Common myeloid progenitor, CD34-positive (primary cell): ENCODE measurements around the gene CRYGN.

Experiments used
- CTCF ChIA-PET: fragments of 350-600 bp; sonication (Branson Sonifier 250); formaldehyde crosslinking; loops from one replicate; lab custom pipeline; 2021; ENCODE audit warnings: antibody characterized with exemption; lab: Charles Lee
- POLR2A ChIA-PET: fragments of 350-600 bp; sonication (Branson Sonifier 250); formaldehyde crosslinking; loops from one replicate; lab custom pipeline; 2021; ENCODE audit warnings: antibody characterized with exemption; lab: Charles Lee
- DNase-seq, 3 donors: peaks; one replicate each; pipeline versions ENCODE4 v3.0.0 to v3.0.0-alpha.2; 2013
- H3K27ac ChIP-seq, 2 experiments: 1 replicate in 1 of 2; 2 replicates in 1 of 2; pipeline ENCODE4 v1.7.0; 2013; ENCODE audit warnings: inconsistent platforms in 2 of 2, low read length in 2 of 2, mild to moderate bottlenecking in 2 of 2, low read depth in 1 of 2, moderate library complexity in 1 of 2; ENCODE audit not compliant: severe bottlenecking in 2 of 2, insufficient read depth in 1 of 2, poor library complexity in 1 of 2
- H3K27me3 ChIP-seq, 5 experiments: replicated peaks in 2 of 5; 1 replicate in 3 of 5; 2 replicates in 2 of 5; pipeline versions ENCODE4 v1.6.1 to v1.7.0; 2013; ENCODE audit warnings: low read length in 4 of 5, mild to moderate bottlenecking in 2 of 5, moderate library complexity in 2 of 5, inconsistent platforms in 1 of 5; ENCODE audit not compliant: insufficient read depth in 5 of 5, control insufficient read depth in 4 of 5
- H3K36me3 ChIP-seq, 4 experiments: 1 replicate in 2 of 4; 2 replicates in 2 of 4; pipeline versions ENCODE4 v1.6.1 to v1.7.0; 2013; ENCODE audit warnings: low read length in 3 of 4, control low read depth in 1 of 4, mild to moderate bottlenecking in 1 of 4; ENCODE audit not compliant: control insufficient read depth in 4 of 4, insufficient read depth in 4 of 4
- H3K4me1 ChIP-seq, 4 experiments: 1 replicate in 3 of 4; 2 replicates in 1 of 4; pipeline versions ENCODE4 v1.6.1 to v1.7.1; 2013; ENCODE audit warnings: low read length in 3 of 4, mild to moderate bottlenecking in 3 of 4, control low read depth in 1 of 4, inconsistent platforms in 1 of 4, moderate library complexity in 1 of 4; ENCODE audit not compliant: control insufficient read depth in 4 of 4, insufficient read depth in 4 of 4; ENCODE audit errors: control extremely low read depth in 1 of 4
- H3K4me3 ChIP-seq, 7 experiments: 1 replicate in 4 of 7; 2 replicates in 3 of 7; pipeline versions ENCODE4 v1.5.1 to v1.7.0; 2013; ENCODE audit warnings: mild to moderate bottlenecking in 7 of 7, low read length in 6 of 7, moderate library complexity in 6 of 7, inconsistent platforms in 2 of 7, low read depth in 2 of 7, control low read depth in 1 of 7; ENCODE audit not compliant: insufficient read depth in 4 of 7, control insufficient read depth in 1 of 7; ENCODE audit errors: extremely low read depth in 1 of 7
- H3K9me3 ChIP-seq, 5 experiments: 1 replicate in 4 of 5; 2 replicates in 1 of 5; pipeline versions ENCODE4 v1.6.1 to v1.7.1; 2013; ENCODE audit warnings: low read length in 4 of 5, mild to moderate bottlenecking in 2 of 5, inconsistent platforms in 1 of 5, low read depth in 1 of 5, moderate library complexity in 1 of 5; ENCODE audit not compliant: control insufficient read depth in 4 of 5, insufficient read depth in 2 of 5; ENCODE audit errors: control extremely low read depth in 1 of 5
- WGBS: methylation state at CpG from one replicate; pipeline ENCODE4 v1.1.5; 2013; ENCODE audit not compliant: insufficient coverage; 5-methylcytosine and 5-hydroxymethylcytosine counted together

Gene CRYGN

GRCh38 chr7:151379534-151380198 lies 60.3 kb downstream of the CRYGN start:
- Histone ChIP-seq H3K4me1 (peaks cover 0 to 21% (median 18%) of the 10 kb centered on the region in 4 experiments), H3K4me3 (no peak overlapping the region), H3K27me3 (peaks cover 0 to 43% (median 15%) of the 10 kb centered on the region in 5 experiments), H3K36me3 (peaks cover 5 to 40% (median 28%) of the 10 kb centered on the region in 4 experiments), H3K27ac (no peak overlapping the region), H3K9me3 (peaks cover 0 to 4% (median 1%) of the 10 kb centered on the region in 5 experiments)
- ChIA-PET POLR2A (no interaction called here), CTCF (interaction anchor here (2.4 to 3.2 kb wide), 2 partner anchors 12 to 69 kb away, joined by 10 to 17 read pairs; no protein-coding TSS in a partner anchor)
- DNase-seq = no peak
- 96% methylated on average over 24 of the region's 25 CpGs for WGBS

- Histone ChIP-seq H3K4me1 (peaks cover 0 to 21% (median 18%) of the 10 kb centered on the region in 4 experiments), H3K4me3 (no peak overlapping the region), H3K9me3 (peaks cover 0 to 2% (median 0%) of the 10 kb centered on the region in 5 experiments), H3K27me3 (peaks cover 0 to 38% (median 13%) of the 10 kb centered on the region in 5 experiments), H3K36me3 (peaks cover 5 to 45% (median 33%) of the 10 kb centered on the region in 4 experiments), H3K27ac (no peak overlapping the region)
- ChIA-PET POLR2A (no interaction called here), CTCF (interaction anchor here (2.4 to 3.2 kb wide), 2 partner anchors 11 to 69 kb away, joined by 10 to 17 read pairs; no protein-coding TSS in a partner anchor)
- no peak for DNase-seq
- 88% methylated on average over 5 of the region's 6 CpGs for WGBS
Measured at GRCh38 chr7:151379193-151379520, 60.8 kb downstream of the CRYGN start.
